GM21576 (cell line): ENCODE data around the gene SNTB2.

Experiments
- ATAC-seq: cut with Tn5 transposase; IDR thresholded peaks from one replicate; pipeline ENCODE4 v1.9.1; 2021; ENCODE audit warnings: mild to moderate bottlenecking, moderate library complexity; ENCODE audit not compliant: unreplicated experiment

The SNTB2 gene

GRCh38 chr16:69338557-69339288, 151.8 kb downstream of the SNTB2 start:
- ATAC-seq = no peak

DNA sequence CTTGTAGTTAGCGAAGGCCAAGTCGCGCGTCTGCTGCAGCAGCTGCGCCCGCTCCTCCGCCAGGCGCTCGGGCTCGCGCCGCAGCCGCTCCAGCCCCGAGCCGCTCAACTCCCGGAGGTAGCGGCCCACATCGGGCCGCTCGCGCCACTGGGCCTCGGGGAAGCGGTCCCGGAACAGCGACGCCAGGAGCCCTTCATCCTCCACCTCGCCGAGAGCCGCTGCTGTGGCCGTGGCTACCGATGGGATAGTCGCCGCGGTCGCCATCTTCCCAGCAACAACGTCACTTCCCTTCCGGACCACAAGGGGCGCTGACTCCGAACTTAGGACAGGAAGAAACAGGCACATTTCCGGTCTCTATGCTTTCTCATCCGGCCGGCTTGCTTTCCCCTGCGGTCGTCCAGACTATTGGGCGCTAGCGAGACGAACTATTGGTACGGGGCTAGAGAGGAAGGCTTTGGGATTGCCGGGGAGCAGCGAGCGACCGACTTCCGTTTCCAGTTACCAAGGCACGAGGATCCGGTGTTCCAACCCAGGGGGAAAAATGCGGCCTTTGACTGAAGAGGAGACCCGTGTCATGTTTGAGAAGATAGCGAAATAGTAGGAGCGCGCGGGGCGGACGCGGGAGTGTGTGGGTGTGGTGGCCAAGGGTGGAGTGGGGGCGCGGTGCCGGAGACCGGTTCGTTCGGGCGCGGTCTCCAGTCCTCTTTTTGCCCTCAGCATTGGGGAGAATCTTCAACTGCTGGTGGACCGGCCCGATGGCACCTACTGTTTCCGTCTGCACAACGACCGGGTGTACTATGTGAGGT, 152.5 kb downstream of the SNTB2 start, which contains the start of the genes COG8 and NIP7:
Gene COG8 (minus strand): TSS at position 276 of the 806 bp plus-strand sequence. CDS start 12 bp downstream, at position 264.
Gene NIP7 (plus strand): TSS at position 484 of the 806 bp plus-strand sequence. CDS start 58 bp downstream, at position 542.
- ATAC-seq = peak; percentile 81

- ATAC-seq = no peak
Measured at GRCh38 chr16:69340095-69340644, 153.2 kb downstream of the SNTB2 start.

DNA sequence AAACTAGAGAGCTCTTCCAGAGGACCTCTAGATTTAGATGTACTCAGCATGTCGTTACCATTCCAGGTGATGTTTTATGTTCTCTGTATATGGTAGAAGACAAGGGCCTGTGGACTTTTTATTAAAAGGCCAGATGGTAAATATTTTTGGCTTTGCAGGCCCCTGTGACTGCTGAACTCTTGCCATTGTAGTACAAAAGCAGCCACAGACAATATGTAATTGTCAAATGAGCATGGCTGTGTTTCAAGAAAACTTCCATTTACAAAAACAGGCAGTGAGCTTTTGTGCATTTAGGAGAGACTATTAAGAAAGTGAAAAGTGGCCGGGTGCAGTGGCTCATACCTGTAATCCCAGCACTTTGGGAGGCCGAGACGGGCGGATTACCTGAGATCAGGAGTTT, 157.2 kb downstream of the SNTB2 start:
- ATAC-seq = no peak

DNA sequence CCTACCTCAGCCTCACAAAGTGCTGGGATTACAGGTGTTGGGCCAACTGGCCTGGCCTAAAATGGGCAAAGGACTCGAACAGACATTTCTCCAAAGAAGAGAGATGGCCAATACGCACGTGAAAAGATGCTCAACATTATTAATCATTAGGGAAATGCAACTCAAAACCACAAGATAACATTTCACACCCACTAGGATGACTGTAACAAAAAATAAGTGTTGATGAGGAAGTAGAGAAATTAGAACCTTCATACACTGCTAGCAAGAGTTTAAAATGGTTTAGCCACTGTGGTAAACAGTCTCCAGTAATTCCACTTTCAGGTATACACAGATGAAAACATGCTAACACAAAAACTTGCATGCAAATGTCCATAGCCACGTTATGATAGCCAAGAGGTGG, 159.0 kb downstream of the SNTB2 start:
- ATAC-seq = no peak

- ATAC-seq = no peak
Measured at GRCh38 chr16:69346683-69347082, 159.7 kb downstream of the SNTB2 start.

GRCh38 chr16:69348222-69348621, 161.3 kb downstream of the SNTB2 start:
- ATAC-seq = no peak

DNA sequence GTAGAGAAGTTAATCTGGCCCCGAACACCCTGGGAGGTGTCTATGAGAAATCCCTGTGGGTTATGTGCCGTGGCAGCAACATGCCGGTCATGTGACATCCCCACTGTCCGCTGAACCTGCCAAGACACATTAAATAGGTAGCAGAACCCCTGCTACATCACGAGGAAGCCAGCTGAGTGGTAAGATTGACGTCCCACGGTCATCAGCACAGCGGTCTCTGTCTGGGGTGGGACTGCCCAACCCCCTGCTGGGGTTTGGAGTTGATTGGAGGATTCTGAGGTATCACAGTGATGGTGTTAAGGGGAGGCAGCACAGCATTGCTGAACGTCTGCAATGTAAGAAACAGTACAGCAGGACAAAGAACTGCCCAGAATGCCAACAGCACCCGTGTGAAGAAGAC, 162.6 kb downstream of the SNTB2 start:
- ATAC-seq = no peak

DNA sequence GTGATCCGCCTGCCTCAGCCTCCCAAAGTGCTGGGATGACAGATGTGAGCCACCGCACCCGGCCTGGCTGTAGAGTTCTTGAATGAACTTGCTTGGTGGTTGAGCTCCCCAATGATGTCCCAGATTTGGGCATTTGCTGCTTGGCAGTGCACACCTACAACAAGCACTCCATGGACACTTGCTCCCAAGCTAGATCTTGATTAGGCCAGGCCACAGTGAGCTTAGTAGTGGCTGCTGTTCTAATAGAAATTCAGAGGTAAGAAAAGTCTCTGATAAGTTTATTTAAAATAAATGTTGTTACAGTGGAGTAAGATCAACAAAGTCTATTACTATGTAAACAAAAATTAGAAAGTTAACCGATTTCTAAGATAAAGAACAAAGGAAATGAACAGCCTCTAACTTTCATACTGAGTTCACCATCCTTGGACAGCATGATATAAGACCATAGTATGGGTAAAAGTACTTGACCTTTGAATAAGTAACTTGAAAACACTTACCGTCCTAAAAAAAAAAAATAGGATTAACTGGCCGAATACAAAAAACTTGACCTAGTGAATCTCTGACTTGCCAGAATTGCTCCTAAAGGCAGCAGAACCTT, 163.7 kb downstream of the SNTB2 start:
- no peak for ATAC-seq

- no peak for ATAC-seq
Measured at GRCh38 chr16:69351309-69352027, 164.5 kb downstream of the SNTB2 start, which contains the start of gene TMED6. TMED6 (minus strand) TSS chr16:69351786; CDS start chr16:69351753, 33 bp downstream.
